Jurkat, Clone E6-1 (cell line): ENCODE data around the gene GPRIN3.
A peak's percentile ranks its signal among the peaks of the same experiment; 100 is the strongest.

Source experiments
- DNase-seq: peaks from one replicate; pipeline ENCODE4 v3.0.0-alpha.2; 2011; ENCODE audit warnings: low read depth, low spot score
- H3K4me3 ChIP-seq: 2 replicates; pipeline ENCODE4 v1.5.1; 2011; ENCODE audit warnings: mild to moderate bottlenecking, low read length, control low read depth, moderate library complexity

GPRIN3 gene

GRCh38 chr4:89296399-89296798, 11.2 kb downstream of the GPRIN3 start:
- DNase-seq: no peak
- H3K4me3 ChIP-seq: no peak overlapping the region

GRCh38 chr4:89295415-89295927, 12.1 kb downstream of the GPRIN3 start:
- DNase-seq: no peak
- no peak overlapping the region for H3K4me3 ChIP-seq

GRCh38 chr4:89294573-89295269, 12.9 kb downstream of the GPRIN3 start:
- peak; percentile 65 for DNase-seq
- no peak overlapping the region for H3K4me3 ChIP-seq

GRCh38 chr4:89293299-89293698, 14.3 kb downstream of the GPRIN3 start:
- H3K4me3 ChIP-seq: no peak overlapping the region
- DNase-seq: no peak

GRCh38 chr4:89290727-89291516, 16.7 kb downstream of the GPRIN3 start:
- DNase-seq: no peak

GRCh38 chr4:89289312-89289711, 18.3 kb downstream of the GPRIN3 start:
- no peak for DNase-seq
- no peak overlapping the region for H3K4me3 ChIP-seq

More at GRCh38 chr4:89290727-89291516, 16.7 kb downstream of the GPRIN3 start:
- H3K4me3 ChIP-seq: no peak overlapping the region

- DNase-seq: no peak
- no peak overlapping the region for H3K4me3 ChIP-seq
These were observed 19.2 kb downstream of the GPRIN3 start for GRCh38 chr4:89288430-89288829.

- DNase-seq: no peak
- H3K4me3 ChIP-seq: no peak overlapping the region
These were observed 19.7 kb downstream of the GPRIN3 start for GRCh38 chr4:89287945-89288344.

- DNase-seq: no peak
- no peak overlapping the region for H3K4me3 ChIP-seq
These were observed 21.9 kb downstream of the GPRIN3 start for GRCh38 chr4:89285745-89286144.

GRCh38 chr4:89284828-89285227, 22.8 kb downstream of the GPRIN3 start:
- no peak for DNase-seq
- no peak overlapping the region for H3K4me3 ChIP-seq

- no peak overlapping the region for H3K4me3 ChIP-seq
- no peak for DNase-seq
These were observed 23.6 kb downstream of the GPRIN3 start for GRCh38 chr4:89284020-89284424.

- DNase-seq: no peak
- H3K4me3 ChIP-seq: no peak overlapping the region
These were observed 24.2 kb downstream of the GPRIN3 start for GRCh38 chr4:89283226-89284009.

- H3K4me3 ChIP-seq: no peak overlapping the region
- DNase-seq: no peak
These were observed 28.2 kb downstream of the GPRIN3 start for GRCh38 chr4:89279385-89279784.

- DNase-seq: no peak
- H3K4me3 ChIP-seq: no peak overlapping the region
These were observed 30.2 kb downstream of the GPRIN3 start for GRCh38 chr4:89277412-89277811.

GRCh38 chr4:89276296-89276695, 31.3 kb downstream of the GPRIN3 start:
- DNase-seq: no peak
- H3K4me3 ChIP-seq: no peak overlapping the region

GRCh38 chr4:89275587-89275986, 32.0 kb downstream of the GPRIN3 start:
- no peak overlapping the region for H3K4me3 ChIP-seq
- no peak for DNase-seq

GRCh38 chr4:89273741-89274141, 33.9 kb downstream of the GPRIN3 start:
- DNase-seq: no peak
- no peak overlapping the region for H3K4me3 ChIP-seq

GRCh38 chr4:89270792-89271191, 36.8 kb downstream of the GPRIN3 start:
- no peak for DNase-seq
- H3K4me3 ChIP-seq: no peak overlapping the region

GRCh38 chr4:89269121-89269666, 38.4 kb downstream of the GPRIN3 start:
- no peak overlapping the region for H3K4me3 ChIP-seq
- DNase-seq: no peak
